Spleen (tissue), 13 donors: Measurements from ENCODE around the gene ARL14. TPM values are rescaled to one million over a fixed set of nuclear protein-coding genes. Genes with fewer than 3 reads are reported as not detected.

Experiments
- DNase-seq: peaks from one replicate; pipeline ENCODE4 v3.0.0-alpha.2; 2020
- H3K27ac ChIP-seq, 8 donors: fragments of 200-600 bp; sonication (generic) in 7 of 8; 1 replicate in 4 of 8; 2 replicates in 4 of 8; pipeline versions ENCODE4 v1.5.0 to v1.8.0; 2016 to 2021; ENCODE audit warnings: inconsistent platforms in 4 of 8, mild to moderate bottlenecking in 4 of 8, moderate library complexity in 1 of 8
- H3K27me3 ChIP-seq, 7 donors: fragments of 200-600 bp; sonication (generic) in 6 of 7; replicated peaks in 1 of 7; 1 replicate in 4 of 7; 2 replicates in 3 of 7; pipeline versions ENCODE4 v1.5.0 to v1.8.0; 2016 to 2021; ENCODE audit warnings: inconsistent platforms in 3 of 7, mild to moderate bottlenecking in 1 of 7
- H3K36me3 ChIP-seq, 6 donors: fragments of 200-600 bp; sonication (generic) in 5 of 6; 1 replicate in 4 of 6; 2 replicates in 2 of 6; pipeline versions ENCODE4 v1.5.0 to v1.8.0; 2016 to 2021; ENCODE audit warnings: inconsistent platforms in 2 of 6
- H3K4me1 ChIP-seq, 6 donors: fragments of 200-600 bp; sonication (generic) in 5 of 6; 1 replicate in 3 of 6; 2 replicates in 3 of 6; pipeline versions ENCODE4 v1.5.0 to v1.8.0; 2016 to 2021; ENCODE audit warnings: inconsistent platforms in 3 of 6
- H3K4me3 ChIP-seq, 8 donors: fragments of 200-600 bp; sonication (generic) in 7 of 8; 1 replicate in 4 of 8; 2 replicates in 4 of 8; pipeline versions ENCODE4 v1.5.0 to v1.8.0; 2016 to 2021; ENCODE audit warnings: inconsistent platforms in 4 of 8, mild to moderate bottlenecking in 4 of 8, moderate library complexity in 2 of 8
- H3K9me3 ChIP-seq, 8 donors: fragments of 200-600 bp; sonication (generic) in 7 of 8; 1 replicate in 4 of 8; 2 replicates in 4 of 8; pipeline versions ENCODE4 v1.5.0 to v1.8.0; 2016 to 2021; ENCODE audit warnings: inconsistent platforms in 4 of 8
- CTCF ChIP-seq, 11 experiments: fragments of 200-600 bp in 7 of 11; fragments of 450-650 bp in 4 of 11; sonication (generic) in 4 of 11; IDR thresholded peaks in 8 of 11; conservative IDR thresholded peaks in 3 of 11; 1 replicate in 7 of 11; 2 replicates in 4 of 11; pipeline versions ENCODE4 v1.4.0 to v1.8.0; 2016 to 2021; ENCODE audit warnings: antibody characterized with exemption in 11 of 11, inconsistent platforms in 4 of 11, mild to moderate bottlenecking in 1 of 11
- POLR2A ChIP-seq, 3 donors: fragments of 450-650 bp; IDR thresholded peaks; one replicate each; pipeline ENCODE4 v1.5.1; 2017; ENCODE audit warnings: antibody characterized with exemption in 3 of 3, mild to moderate bottlenecking in 1 of 3
- POLR2AphosphoS5 ChIP-seq, 3 donors: sonication (generic); formaldehyde crosslinking; IDR thresholded peaks; one replicate each; pipeline ENCODE4 v1.5.1; 2017; ENCODE audit warnings: antibody characterized with exemption in 3 of 3
- WGBS, 5 donors: extraction: QIAGEN DNeasy Blood & Tissue Kit in 3 of 5; methylation state at CpG; one replicate each; pipeline versions ENCODE4 v1.1.5 to v1.1.7; 2013 to 2018; 5-methylcytosine and 5-hydroxymethylcytosine counted together
- intact Hi-C: fragments of 100-400 bp; cut with DNase I; formaldehyde crosslinking; loops from one replicate; pipeline ENCODE4 v1.15.0; 2023; ENCODE audit warnings: low total_unique reads
- long read RNA-seq, 2 donors: transcript quantifications; one replicate each; lab custom pipeline, GENCODE V29; 2026
- polyA plus RNA-seq, 3 donors: library from polyadenylated mRNA; stranded (reverse); fragments of 200-250 nt; gene quantifications; one replicate each; pipeline ENCODE4 v1.2.1, GENCODE V29; 2013
- total RNA-seq, 7 donors: library from RNA; depleted of rRNA in 3 of 7; stranded (reverse); fragments of >200 nt in 3 of 7; fragmentation: NEBNext Ultra II Directional in 4 of 7; extraction: Animal tissue kit (Norgen Biotek cat#: 25700) in 4 of 7; gene quantifications; one replicate each; pipeline versions ENCODE4 v1.1.0 to v1.2.1, GENCODE V29; 2016 to 2021
- donor health status: healthy with polysubstance abuse.
- donor health status: DM: no; HTN: no; CAD: no; lungs with moderate emphysema.
- donor health status: DM: no; HTN: no; CAD: no.
- donor health status: Bipolar disorder and iron deficiency.
- donor health status: healthy.
- donor health status: DM: no; HTN: no; CAD: no.
- donor health status: DM: yes; HTN: yes; CAD: no.

ARL14 gene
- total RNA-seq, result under 1 TPM in 1 of 7 donors, not detected in 6; 0.39 TPM
- under 1 TPM in 2 of 3 donors, not detected in 1; 0.11 to 0.26 TPM for polyA plus RNA-seq
- long read RNA-seq, donor 1, result 0 reads
- long read RNA-seq, donor 2, result 0 reads

- H3K36me3 ChIP-seq, result no peaks in the 10 kb centered on the region
- H3K9me3 ChIP-seq, result no peaks in the 10 kb centered on the region
- WGBS, 5 donors, result 82 to 95% (median 90%) methylated on average over 4 of the region's 4 CpGs
- H3K4me3 ChIP-seq, result no peak within 1 kb of the TSS
- H3K27me3 ChIP-seq, result no peaks in the 10 kb centered on the region
- no peak for DNase-seq
- TF ChIP-seq POLR2A (IDR thresholded peaks at IDR 0.05) (no peak), POLR2AphosphoS5 (IDR thresholded peaks at IDR 0.05) (no peak), CTCF (IDR thresholded peaks at IDR 0.05 in 8 of 11, conservative IDR thresholded peaks at IDR 0.05 in 3 of 11) (no peak)
- H3K27ac ChIP-seq, result peak within 1 kb of the TSS in 7 of 8 donors; percentile 10 to 61 (median 33)
- H3K4me1 ChIP-seq, result peaks cover 0 to 6% (median 0%) of the 10 kb centered on the region in 6 donors
- intact Hi-C loops, result no loop called here
These were observed at the start of gene ARL14 for GRCh38 chr3:160676547-160677303. ARL14 (plus strand) TSS chr3:160677160; CDS start chr3:160677347, 187 bp downstream.

- 78 to 89% (median 83%) methylated on average over 2 of the region's 2 CpGs for WGBS, 5 donors
- intact Hi-C loops, result no loop called here
- Histone ChIP-seq H3K36me3 (no peaks in the 10 kb centered on the region), H3K9me3 (no peaks in the 10 kb centered on the region), H3K4me1 (no peaks in the 10 kb centered on the region), H3K27me3 (no peaks in the 10 kb centered on the region), H3K4me3 (no peak overlapping the region), H3K27ac (no peak overlapping the region)
- no peak for TF ChIP-seq POLR2AphosphoS5 (IDR thresholded peaks at IDR 0.05)
- no peak for TF ChIP-seq POLR2A (IDR thresholded peaks at IDR 0.05)
- TF ChIP-seq CTCF (IDR thresholded peaks at IDR 0.05 in 8 of 11, conservative IDR thresholded peaks at IDR 0.05 in 3 of 11), result no peak
- no peak for DNase-seq
These were observed 47.5 kb upstream of the ARL14 start for GRCh38 chr3:160629491-160629890.

GRCh38 chr3:160633361-160634083 lies 43.4 kb upstream of the ARL14 start:
- 71 to 80% (median 73%) methylated on average over 4 of the region's 4 CpGs for WGBS, 5 donors
- Histone ChIP-seq H3K4me1 (no peaks in the 10 kb centered on the region), H3K9me3 (no peaks in the 10 kb centered on the region), H3K36me3 (no peaks in the 10 kb centered on the region), H3K4me3 (no peak overlapping the region), H3K27ac (no peak overlapping the region), H3K27me3 (no peaks in the 10 kb centered on the region)
- TF ChIP-seq POLR2A (IDR thresholded peaks at IDR 0.05) (no peak), CTCF (IDR thresholded peaks at IDR 0.05 in 8 of 11, conservative IDR thresholded peaks at IDR 0.05 in 3 of 11) (no peak), POLR2AphosphoS5 (IDR thresholded peaks at IDR 0.05) (no peak)
- intact Hi-C loops, result no loop called here
- DNase-seq, result no peak

- intact Hi-C loops, result no loop called here
- Histone ChIP-seq H3K27ac (no peak overlapping the region), H3K9me3 (no peaks in the 10 kb centered on the region), H3K4me3 (no peak overlapping the region), H3K36me3 (no peaks in the 10 kb centered on the region), H3K27me3 (no peaks in the 10 kb centered on the region), H3K4me1 (no peaks in the 10 kb centered on the region)
- DNase-seq, result no peak
- TF ChIP-seq CTCF (IDR thresholded peaks at IDR 0.05 in 8 of 11, conservative IDR thresholded peaks at IDR 0.05 in 3 of 11) (no peak), POLR2A (IDR thresholded peaks at IDR 0.05) (no peak), POLR2AphosphoS5 (IDR thresholded peaks at IDR 0.05) (no peak)
These were observed 41.7 kb upstream of the ARL14 start for GRCh38 chr3:160635213-160635612.
